SIG-M5 treated with dmso at 0.1 percent for 504 hours (cell line): ENCODE results near the gene SLC48A1.
A peak's percentile ranks its signal among the peaks of the same experiment; 100 is the strongest.

ENCODE experiments used
- DNase-seq: peaks from one replicate; lab custom pipeline; 2025; ENCODE audit not compliant: unreplicated experiment; lab: John Stamatoyannopoulos, UW

Gene SLC48A1

DNA sequence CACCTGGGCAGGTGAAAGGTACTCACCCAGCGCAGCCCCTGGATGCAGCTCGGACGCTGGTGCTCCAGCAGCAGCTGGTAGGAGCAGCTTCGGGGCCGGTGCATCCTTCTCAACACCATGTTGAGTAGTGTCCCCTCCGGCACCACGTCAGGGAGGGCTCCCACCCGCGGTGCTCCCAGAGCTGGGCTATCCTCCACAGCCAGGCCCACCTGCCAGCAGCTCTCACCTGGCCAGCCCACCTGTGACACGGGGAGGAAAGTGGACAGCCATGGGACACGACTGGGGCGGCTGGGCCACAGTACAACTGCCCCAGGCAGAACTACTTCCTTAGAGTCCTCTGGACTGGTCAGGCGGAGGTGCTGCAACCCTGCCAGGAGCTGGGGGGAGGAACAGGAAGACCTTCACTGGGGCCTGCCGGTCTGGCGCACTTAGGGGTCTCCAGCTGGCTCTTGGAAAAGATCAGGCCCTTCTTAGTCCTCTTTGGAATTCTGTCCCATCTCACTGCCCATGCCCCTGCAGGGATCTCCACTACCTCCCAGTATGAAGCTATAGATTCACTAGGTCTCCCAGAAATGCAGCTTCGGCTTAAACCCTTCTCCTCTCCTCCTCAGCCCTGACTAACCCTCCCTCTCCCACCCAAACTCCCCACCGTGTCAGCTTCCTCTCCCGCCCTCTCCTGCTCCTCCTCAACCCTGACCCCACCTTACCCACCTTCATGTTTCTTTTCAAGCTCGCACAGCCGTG is 15.0 kb upstream of the SLC48A1 start:
- no peak for DNase-seq

DNA sequence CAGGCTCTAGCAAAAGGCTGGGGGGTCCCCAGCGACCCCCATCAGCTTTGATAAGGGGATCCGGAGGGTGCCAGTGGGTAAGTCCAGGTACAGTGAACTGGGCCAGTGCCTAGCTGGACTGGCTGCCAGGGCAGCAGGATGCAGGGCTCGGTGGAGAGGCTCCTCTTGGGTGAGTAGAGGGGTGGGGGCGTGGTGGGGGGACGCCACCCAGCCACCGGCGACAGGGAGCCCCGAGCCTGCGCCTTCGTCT is 14.5 kb upstream of the SLC48A1 start:
- no peak for DNase-seq

DNA sequence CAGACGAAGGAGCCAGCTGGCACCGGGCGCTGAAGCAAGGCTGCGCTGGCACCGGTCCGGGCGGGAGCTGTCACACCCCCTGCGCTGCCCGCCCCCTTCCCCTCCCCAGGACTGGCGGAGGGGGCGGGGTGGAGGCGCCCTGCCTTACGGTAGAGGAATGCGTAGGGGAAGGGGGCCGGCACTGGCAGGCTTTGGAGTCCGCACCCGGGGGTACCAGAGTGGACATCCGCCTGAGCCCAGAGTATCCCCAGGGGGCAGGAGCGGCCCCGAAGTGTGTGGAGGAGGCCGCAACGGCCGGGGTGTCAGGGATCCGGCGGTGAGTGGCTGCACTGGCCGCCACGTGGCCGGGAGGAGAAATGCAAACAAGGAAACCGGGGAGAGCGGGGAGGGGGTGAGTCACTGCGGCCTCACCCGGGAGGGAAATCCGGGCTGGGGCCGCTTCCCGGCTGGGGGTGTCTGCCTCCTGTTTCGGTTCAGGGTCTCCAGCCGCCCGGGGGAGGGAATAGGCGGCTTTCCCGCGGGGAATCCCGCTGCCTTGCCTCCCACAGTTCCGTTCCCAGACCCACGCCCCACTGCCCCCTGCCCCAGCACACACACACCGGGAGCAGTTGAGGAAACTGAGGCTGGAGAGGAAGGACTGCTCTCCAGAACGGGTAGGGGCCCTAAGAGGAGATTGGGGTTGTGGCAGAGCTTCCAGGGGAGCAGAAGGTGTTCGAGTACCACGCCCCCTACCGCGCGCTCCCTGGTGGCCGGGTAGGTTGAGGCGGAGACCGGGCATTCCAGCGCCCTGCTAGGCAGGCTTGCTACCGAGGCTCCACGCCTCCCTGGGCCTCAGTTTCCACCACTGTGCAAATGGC is 14.0 kb upstream of the SLC48A1 start, which contains the start of gene RAPGEF3:
TSS of gene RAPGEF3 (minus strand) at position 47 of the 857 bp plus-strand sequence. CDS start 324 bp downstream, outside the sequence.
- peak; percentile 79 for DNase-seq

DNA sequence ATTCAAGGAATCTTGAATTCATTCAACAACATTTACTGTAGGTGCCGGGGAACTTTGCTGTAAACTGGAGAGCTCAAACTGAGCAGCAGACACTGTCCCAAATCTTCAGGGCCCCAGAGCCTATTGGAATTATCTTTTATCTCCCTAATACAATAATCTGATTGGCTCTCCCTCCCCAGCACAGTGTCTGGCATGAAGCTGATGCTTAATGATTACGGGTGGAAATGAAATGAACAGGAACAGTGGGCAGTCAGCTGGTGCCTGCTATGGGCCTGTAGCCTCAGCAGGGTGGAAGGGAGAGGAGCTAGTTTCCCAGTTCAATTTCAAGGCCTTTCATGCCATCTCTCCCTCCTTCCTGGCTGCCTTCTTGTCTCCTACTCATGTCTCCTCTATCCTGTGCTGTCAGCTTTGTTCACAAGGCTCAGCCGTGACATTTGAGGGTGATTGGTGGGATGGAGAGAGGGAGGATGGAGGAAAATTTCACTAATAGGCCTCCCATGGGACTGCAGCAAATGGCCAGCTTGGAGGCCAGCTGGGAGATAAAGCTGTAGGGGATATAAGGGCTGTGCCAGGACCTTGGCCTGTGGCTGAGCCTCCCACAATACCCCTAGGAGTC is 10.1 kb upstream of the SLC48A1 start:
- DNase-seq: no peak

DNA sequence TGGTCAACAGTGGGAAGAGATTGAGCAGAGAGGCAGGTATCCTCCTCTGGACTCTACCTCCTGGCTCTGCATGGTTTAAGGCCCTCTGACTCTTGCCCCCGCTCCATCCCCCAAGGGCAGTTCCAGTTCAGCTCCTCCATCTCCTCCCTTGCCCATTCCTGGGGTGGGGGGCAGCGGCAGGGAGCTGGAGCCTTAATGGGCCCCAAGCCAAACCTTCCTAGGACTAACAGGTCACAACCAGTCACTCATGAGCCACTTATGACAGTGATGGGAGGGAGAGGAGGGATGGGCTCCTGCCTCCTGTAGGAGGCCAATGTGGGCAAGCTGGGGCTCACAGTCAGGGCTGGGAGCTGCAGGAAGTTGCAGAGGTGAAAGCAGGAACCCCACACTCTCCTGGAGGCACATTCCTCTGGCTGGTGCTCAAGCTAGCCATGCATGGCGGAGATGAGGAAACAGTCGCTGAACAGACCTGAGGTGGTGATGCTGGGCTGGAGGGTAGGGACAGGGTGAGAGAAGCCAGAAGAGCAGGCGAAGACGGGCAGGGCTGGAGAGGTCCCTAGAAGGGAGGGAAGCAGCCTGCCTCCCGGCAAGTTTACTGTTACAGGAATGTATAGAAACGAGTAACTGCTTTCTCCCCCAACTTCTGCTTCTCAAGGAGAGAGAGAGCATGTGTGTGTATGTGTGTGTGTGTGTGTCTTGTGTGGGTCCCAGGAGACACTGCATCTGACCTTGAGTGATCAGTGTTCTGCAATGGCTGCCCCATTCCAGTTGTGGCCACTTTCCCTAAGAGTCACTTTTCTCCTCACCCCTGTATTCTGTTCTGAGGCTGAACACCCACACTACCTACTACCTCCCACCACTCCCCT is 9.3 kb upstream of the SLC48A1 start:
- no peak for DNase-seq

GRCh38 chr12:47766502-47767215 is 6.4 kb upstream of the SLC48A1 start:
- DNase-seq: no peak

GRCh38 chr12:47767216-47767724 is 5.8 kb upstream of the SLC48A1 start:
- DNase-seq: peak; percentile 63

DNA sequence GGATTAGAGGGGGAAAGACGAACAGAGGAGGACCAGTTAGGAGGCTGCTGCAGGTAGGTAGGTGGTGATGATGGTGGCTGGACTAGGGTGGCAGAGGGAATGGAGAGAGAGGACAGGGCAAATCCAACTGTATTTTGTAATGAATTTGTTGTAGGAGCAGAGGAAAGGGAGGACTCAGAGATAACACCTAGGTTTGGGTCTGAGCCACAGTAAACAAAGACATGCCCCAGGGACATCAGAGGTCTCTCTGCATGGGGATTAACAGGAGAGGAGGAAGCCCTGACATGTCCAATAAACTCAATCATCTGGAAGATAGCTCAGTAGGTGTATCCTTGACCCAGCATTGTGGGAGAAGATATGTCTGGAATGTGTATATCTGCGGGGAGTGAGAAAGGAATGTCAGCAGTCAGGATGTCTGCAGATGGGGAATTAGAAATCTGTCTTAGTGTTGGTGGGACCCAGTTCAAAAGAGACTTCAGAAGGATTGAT is 4.7 kb upstream of the SLC48A1 start:
- DNase-seq: no peak

DNA sequence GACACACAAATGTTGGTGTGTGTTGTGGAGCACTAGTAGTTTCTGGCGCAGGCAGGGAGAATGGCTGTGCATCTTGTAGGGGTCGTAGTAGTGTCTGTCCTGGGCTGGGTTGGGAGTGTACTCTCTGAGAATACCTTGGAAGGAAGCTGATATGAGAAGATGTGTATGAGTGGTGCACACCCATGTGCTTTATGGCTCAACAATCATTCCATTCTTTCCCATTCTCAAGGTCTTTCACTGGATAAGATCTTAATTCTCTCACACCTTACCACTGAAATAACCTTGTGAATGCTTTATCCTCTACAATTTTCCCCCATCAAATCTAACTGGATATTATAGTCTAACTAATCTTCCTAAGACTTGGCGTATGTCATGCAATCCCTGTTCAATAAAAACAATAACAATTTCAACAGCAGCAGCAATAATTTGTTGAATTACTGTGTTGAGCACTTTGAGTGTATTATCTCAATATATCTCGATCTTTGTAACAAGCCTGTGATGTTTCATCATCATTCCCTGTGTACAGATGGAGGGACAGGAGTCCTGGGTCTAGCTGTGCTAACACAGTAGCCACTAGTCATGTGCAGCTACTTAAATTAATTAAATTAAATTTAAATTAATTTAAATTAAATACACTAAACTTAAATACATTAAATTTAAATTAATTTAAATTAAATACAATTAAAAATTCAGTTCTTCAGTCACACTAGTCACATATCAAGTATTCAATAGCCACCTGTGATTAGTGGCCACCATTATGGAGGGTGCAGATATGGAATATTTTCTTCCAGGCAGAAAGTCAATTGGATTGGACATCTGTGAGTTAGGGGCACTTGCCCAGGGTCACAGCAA is 3.6 kb upstream of the SLC48A1 start:
- no peak for DNase-seq

- DNase-seq: peak; percentile 81
These were observed 2.8 kb upstream of the SLC48A1 start for GRCh38 chr12:47770086-47770726.

DNA sequence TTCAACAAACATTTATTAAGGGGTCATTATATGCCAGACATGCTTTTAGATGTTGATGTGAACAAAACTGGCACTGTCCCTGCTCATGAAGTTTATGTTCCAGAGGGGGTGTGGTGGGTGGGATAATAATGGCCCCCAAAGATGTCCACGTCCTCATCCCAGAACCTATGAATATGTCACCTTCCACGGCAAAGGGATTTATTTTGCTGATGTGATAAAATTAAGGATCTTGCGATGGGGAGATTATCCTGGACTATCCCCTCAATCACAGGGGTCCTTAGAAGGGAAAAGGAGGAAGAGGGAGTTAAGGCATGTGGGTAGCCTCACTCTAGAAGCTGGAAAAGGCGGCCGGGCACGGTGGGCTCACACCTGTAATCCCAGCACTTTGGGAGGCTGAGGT is 1.7 kb upstream of the SLC48A1 start:
- DNase-seq: no peak

DNA sequence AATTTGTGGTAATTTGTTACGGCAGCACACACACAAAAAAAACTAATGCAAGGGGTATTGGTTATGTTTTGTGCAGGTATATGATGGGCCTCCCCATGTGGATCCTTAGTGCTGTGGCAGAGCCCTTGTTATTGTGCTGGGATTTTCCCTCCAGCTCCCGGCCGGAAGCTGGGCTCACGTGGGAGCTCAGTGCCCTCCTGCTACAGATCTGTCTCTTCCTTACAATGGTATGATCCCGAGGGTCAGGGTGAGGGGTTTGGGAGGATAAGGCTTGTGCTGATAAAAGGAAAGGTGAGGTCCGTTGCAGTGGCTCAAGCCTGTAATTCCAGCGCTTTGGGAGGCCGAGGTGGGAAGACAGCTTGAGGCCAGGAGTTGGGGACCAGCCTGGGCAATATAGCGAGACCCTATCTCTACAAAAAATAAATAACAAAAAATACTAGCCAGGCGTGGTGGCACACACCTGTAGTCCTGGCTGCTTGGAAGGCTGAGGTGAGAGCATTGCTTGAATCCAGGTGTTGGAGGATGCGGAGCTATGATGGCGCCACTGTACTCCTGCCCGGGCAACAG is 861 bp upstream of the SLC48A1 start:
- DNase-seq: no peak

DNA sequence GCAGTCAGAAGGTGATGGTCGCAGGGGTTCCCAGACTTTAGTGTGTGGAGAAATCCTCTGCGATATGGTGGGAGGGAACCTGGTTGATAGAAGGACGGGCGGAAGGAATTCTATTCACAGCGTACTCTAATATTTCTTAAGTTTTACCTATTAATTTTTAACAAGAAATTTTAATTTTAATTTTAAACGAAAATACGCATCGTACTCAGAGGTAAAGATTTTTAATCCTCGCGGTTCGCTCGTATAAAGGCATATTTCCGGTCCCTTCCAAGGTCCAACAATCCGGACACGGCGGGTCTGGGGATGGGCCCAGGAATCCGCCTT is 338 bp upstream of the SLC48A1 start:
- DNase-seq: no peak

DNA sequence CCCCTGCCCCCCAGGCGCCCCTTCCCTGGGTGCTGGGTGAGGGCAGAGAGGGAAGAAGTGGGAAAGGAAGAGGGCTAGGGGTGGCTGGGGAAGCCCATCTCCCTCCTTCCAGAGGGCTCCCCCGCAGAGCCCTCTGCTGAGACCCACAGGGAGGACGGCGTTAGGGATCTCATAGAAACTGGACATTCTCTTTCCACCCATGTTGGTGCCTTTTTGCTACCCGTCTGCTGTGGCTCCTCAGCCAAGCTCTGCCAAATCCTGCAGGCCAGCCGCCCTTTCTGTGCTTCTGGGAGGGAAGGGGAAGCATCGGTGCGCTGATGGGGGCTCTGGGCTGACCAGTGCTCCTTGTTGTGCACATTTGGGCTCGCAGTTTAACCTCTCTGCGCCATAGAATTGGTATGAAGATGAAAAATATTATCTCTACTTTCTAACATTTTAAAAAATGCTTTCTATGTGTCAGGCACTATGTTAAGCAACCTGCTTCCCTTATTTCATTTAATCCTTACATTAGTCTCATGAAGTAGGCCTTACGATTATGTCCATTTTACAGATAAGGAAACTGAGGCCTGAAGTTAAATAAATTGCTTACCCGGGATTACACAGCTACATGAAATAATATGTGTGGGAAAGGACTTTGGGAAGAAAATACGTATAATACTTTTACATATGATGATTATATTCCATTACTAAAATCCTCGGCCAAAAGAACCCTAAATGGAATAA is 981 bp downstream of the SLC48A1 start:
- no peak for DNase-seq

DNA sequence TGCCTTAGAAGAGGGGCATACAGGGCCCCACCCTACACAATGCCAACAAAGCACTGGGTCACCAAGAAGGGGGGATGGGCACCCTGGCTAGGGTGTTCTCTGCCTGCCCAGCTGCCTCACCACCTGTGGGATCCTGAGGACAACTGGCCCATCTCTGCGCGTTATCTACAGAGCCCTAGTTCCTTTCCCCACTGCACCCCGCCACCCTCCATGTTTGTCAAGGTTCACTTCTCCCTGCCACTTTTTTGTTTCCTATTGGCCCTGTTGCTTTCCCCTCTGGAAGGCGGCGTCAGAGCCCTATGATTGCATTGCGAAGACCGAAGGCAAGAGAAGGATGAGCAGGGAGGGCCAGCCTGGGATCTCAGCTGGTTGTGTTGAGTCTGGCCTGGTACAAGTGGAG is 1.6 kb downstream of the SLC48A1 start:
- no peak for DNase-seq

- DNase-seq: peak; percentile 78
These were observed 2.3 kb downstream of the SLC48A1 start for GRCh38 chr12:47775100-47775911.
